Measurements from ENCODE around the gene HABP4. TPM values are rescaled to one million over a fixed set of nuclear protein-coding genes. Genes with fewer than 3 reads are reported as not detected.

HABP4 gene
- total and polyA plus RNA-seq, 2 donors from 2014 or later: 20.9 to 37.5 TPM

- Histone ChIP-seq H3K36me3 (ENCODE audit: control insufficient read depth in 2 of 3, insufficient read depth in 3 of 3, low read length in 3 of 3) (peaks cover 0 to 40% (median 26%) of the 10 kb centered on the region in 3 donors), H3K9ac (ENCODE audit: low read length in 3 of 3) (no peak overlapping the region), H3K9me3 (ENCODE audit: control insufficient read depth in 2 of 3, insufficient read depth in 1 of 3, low read length in 3 of 3) (no peaks in the 10 kb centered on the region), H3K4me3 (ENCODE audit: low read length in 3 of 3) (no peak overlapping the region), H3K27ac (ENCODE audit: low read depth in 2 of 2, low read length in 2 of 2) (no peak overlapping the region), H3K27me3 (ENCODE audit: control insufficient read depth, insufficient read depth, low read length) (no peaks in the 10 kb centered on the region), H3K4me1 (ENCODE audit: control insufficient read depth in 2 of 3, insufficient read depth in 2 of 3, low read depth in 1 of 3, low read length in 3 of 3) (peaks cover 0 to 9% (median 2%) of the 10 kb centered on the region in 3 donors)
- FAIRE-seq (no peak), DNase-seq (no peak)
- TF ChIP-seq, protein P1, sequence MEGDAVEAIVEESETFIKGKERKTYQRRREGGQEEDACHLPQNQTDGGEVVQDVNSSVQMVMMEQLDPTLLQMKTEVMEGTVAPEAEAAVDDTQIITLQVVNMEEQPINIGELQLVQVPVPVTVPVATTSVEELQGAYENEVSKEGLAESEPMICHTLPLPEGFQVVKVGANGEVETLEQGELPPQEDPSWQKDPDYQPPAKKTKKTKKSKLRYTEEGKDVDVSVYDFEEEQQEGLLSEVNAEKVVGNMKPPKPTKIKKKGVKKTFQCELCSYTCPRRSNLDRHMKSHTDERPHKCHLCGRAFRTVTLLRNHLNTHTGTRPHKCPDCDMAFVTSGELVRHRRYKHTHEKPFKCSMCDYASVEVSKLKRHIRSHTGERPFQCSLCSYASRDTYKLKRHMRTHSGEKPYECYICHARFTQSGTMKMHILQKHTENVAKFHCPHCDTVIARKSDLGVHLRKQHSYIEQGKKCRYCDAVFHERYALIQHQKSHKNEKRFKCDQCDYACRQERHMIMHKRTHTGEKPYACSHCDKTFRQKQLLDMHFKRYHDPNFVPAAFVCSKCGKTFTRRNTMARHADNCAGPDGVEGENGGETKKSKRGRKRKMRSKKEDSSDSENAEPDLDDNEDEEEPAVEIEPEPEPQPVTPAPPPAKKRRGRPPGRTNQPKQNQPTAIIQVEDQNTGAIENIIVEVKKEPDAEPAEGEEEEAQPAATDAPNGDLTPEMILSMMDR (IDR thresholded peaks at IDR 0.05; ENCODE audit: borderline replicate concordance, extremely low read depth, insufficient read depth): no peak
- intact Hi-C loops (cut with DNase I): no loop called here
Observed at GRCh38 chr9:96492993-96493531, 43.1 kb downstream of the HABP4 start.

DNA sequence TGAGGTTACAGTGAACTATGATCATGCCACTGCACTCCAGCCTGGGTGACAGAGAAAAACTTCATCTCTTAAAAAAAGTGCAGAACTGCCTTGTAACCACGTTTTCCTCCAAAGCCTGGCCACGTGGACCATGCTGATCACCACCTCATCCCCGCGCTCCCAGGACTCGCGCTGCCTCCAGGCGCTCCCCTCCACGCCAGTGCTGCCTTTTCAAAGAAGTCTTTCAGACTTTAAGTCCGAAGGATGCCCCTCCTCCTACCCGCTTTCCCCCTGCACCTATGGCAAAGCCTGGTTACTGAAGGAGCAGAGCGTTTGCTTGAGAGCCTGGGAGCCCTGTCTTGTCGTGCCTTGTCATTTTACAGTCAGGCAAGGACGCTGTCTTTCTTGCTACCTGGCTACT lies 43.8 kb downstream of the HABP4 start:
- peaks cover 0 to 33% (median 22%) of the 10 kb centered on the region in 3 donors for H3K36me3 ChIP-seq (ENCODE audit: control insufficient read depth in 2 of 3, insufficient read depth in 3 of 3, low read length in 3 of 3)
- peaks cover 0 to 7% (median 0%) of the 10 kb centered on the region in 3 donors for H3K4me1 ChIP-seq (ENCODE audit: control insufficient read depth in 2 of 3, insufficient read depth in 2 of 3, low read depth in 1 of 3, low read length in 3 of 3)
- intact Hi-C loops (cut with DNase I): no loop called here
- FAIRE-seq (no peak), DNase-seq (no peak)
- TF ChIP-seq, protein P1 (IDR thresholded peaks at IDR 0.05; ENCODE audit: borderline replicate concordance, extremely low read depth, insufficient read depth): no peak
- H3K27me3 ChIP-seq (ENCODE audit: control insufficient read depth, insufficient read depth, low read length): no peaks in the 10 kb centered on the region
- H3K9me3 ChIP-seq (ENCODE audit: control insufficient read depth in 2 of 3, insufficient read depth in 1 of 3, low read length in 3 of 3): no peaks in the 10 kb centered on the region
- no peak overlapping the region for H3K27ac ChIP-seq (ENCODE audit: low read depth in 2 of 2, low read length in 2 of 2)
- H3K9ac ChIP-seq (ENCODE audit: low read length in 3 of 3): no peak overlapping the region
- H3K4me3 ChIP-seq (ENCODE audit: low read length in 3 of 3): no peak overlapping the region

GRCh38 chr9:96494215-96494800 lies 44.3 kb downstream of the HABP4 start:
- Histone ChIP-seq H3K4me3 (ENCODE audit: low read length in 3 of 3) (no peak overlapping the region), H3K9me3 (ENCODE audit: control insufficient read depth in 2 of 3, insufficient read depth in 1 of 3, low read length in 3 of 3) (no peaks in the 10 kb centered on the region), H3K27me3 (ENCODE audit: control insufficient read depth, insufficient read depth, low read length) (no peaks in the 10 kb centered on the region), H3K9ac (ENCODE audit: low read length in 3 of 3) (no peak overlapping the region), H3K36me3 (ENCODE audit: control insufficient read depth in 2 of 3, insufficient read depth in 3 of 3, low read length in 3 of 3) (peaks cover 0 to 30% (median 22%) of the 10 kb centered on the region in 3 donors), H3K27ac (ENCODE audit: low read depth in 2 of 2, low read length in 2 of 2) (no peak overlapping the region), H3K4me1 (ENCODE audit: control insufficient read depth in 2 of 3, insufficient read depth in 2 of 3, low read depth in 1 of 3, low read length in 3 of 3) (peaks cover 0 to 7% (median 0%) of the 10 kb centered on the region in 3 donors)
- intact Hi-C loops (cut with DNase I): no loop called here
- TF ChIP-seq, protein P1 (IDR thresholded peaks at IDR 0.05; ENCODE audit: borderline replicate concordance, extremely low read depth, insufficient read depth): no peak
- FAIRE-seq (no peak), DNase-seq (no peak)

All from kidney (tissue), 14 donors.